ENCODE results near the gene GMDS. TPM values are rescaled to one million over a fixed set of nuclear protein-coding genes. Genes with fewer than 3 reads are reported as not detected.
A peak's percentile ranks its signal among the peaks of the same experiment; 100 is the strongest.

GMDS gene
- total RNA-seq, 1 donor from 2014 or later: 31.4 TPM

GRCh38 chr6:1584996-1585668 lies 660.3 kb downstream of the GMDS start:
- intact Hi-C loops (cut with DNase I): no loop called here
- no peak for ATAC-seq
- DNase-seq (ENCODE audit: low spot score): no peak

- intact Hi-C loops (cut with DNase I): no loop called here
- DNase-seq (ENCODE audit: low spot score): no peak
- ATAC-seq: no peak
Observed at GRCh38 chr6:1584146-1584545, 661.3 kb downstream of the GMDS start.

- ATAC-seq (peak; percentile 14), DNase-seq (ENCODE audit: low spot score) (no peak)
- intact Hi-C loops (cut with DNase I): no loop called here
Observed at GRCh38 chr6:1581120-1581991, 664.0 kb downstream of the GMDS start.

GRCh38 chr6:1580585-1580984 lies 664.8 kb downstream of the GMDS start:
- no peak for ATAC-seq
- intact Hi-C loops (cut with DNase I): no loop called here

GRCh38 chr6:1580109-1580508 lies 665.3 kb downstream of the GMDS start:
- DNase-seq (ENCODE audit: low spot score) (no peak), ATAC-seq (no peak)
- intact Hi-C loops (cut with DNase I): no loop called here

More at GRCh38 chr6:1580585-1580984, 664.8 kb downstream of the GMDS start:
- DNase-seq (ENCODE audit: low spot score): no peak

- intact Hi-C loops (cut with DNase I): no loop called here
- ATAC-seq (no peak), DNase-seq (ENCODE audit: low spot score) (no peak)
Observed at GRCh38 chr6:1579096-1579495, 666.3 kb downstream of the GMDS start.

GRCh38 chr6:1577896-1578745 lies 667.3 kb downstream of the GMDS start:
- DNase-seq (ENCODE audit: low spot score) (no peak), ATAC-seq (no peak)
- intact Hi-C loops (cut with DNase I): no loop called here

GRCh38 chr6:1577146-1577680 lies 668.2 kb downstream of the GMDS start:
- ATAC-seq (no peak), DNase-seq (ENCODE audit: low spot score) (no peak)
- intact Hi-C loops (cut with DNase I): no loop called here

- DNase-seq (ENCODE audit: low spot score) (no peak), ATAC-seq (no peak)
- intact Hi-C loops (cut with DNase I): no loop called here
Observed at GRCh38 chr6:1576711-1577110, 668.7 kb downstream of the GMDS start.

GRCh38 chr6:1576166-1576565 lies 669.2 kb downstream of the GMDS start:
- intact Hi-C loops (cut with DNase I): no loop called here
- DNase-seq (ENCODE audit: low spot score) (no peak), ATAC-seq (no peak)

GRCh38 chr6:1575210-1576041 lies 670.0 kb downstream of the GMDS start:
- intact Hi-C loops (cut with DNase I): no loop called here
- ATAC-seq (peak; percentile 75), DNase-seq (ENCODE audit: low spot score) (no peak)

GRCh38 chr6:1574890-1575209 lies 670.6 kb downstream of the GMDS start:
- ATAC-seq (no peak), DNase-seq (ENCODE audit: low spot score) (no peak)
- intact Hi-C loops (cut with DNase I): no loop called here

- ATAC-seq: no peak
- no peak for DNase-seq (ENCODE audit: low spot score)
- intact Hi-C loops (cut with DNase I): no loop called here
Observed at GRCh38 chr6:1574083-1574761, 671.2 kb downstream of the GMDS start.
